SK-MEL-5 (cell line): ENCODE data around the gene PGAP2. TPM values are rescaled to one million over a fixed set of nuclear protein-coding genes. Genes with fewer than 3 reads are reported as not detected.
A peak's percentile ranks its signal among the peaks of the same experiment; 100 is the strongest.
"Not testable (repeated sequence)": the region's sequence is repeated elsewhere in the genome, so short reads cannot be mapped to it uniquely, and the experiment has no call there.

Experiments
- DNase-seq: peaks from one replicate; pipeline ENCODE4 v3.0.0-alpha.2; 2016; ENCODE audit warnings: low read depth, low spot score
- in situ Hi-C: cut with HindIII; loops from 2 replicates; pipeline ENCODE4 v1.10.0; 2016; ENCODE audit warnings: low sequenced_read_pairs, high pct_unique_total_duplicates, low pct_unique_long_range_greater_than_20kb
- total RNA-seq: library from RNA; depleted of rRNA; stranded (reverse); fragments of >200 nt; shearing (Covaris generic); gene quantifications from 2 replicates; pipeline ENCODE4 v1.2.3, GENCODE V29; 2014

Gene PGAP2
- total RNA-seq, 1 experiment from 2014 or later, result 11.8 TPM

DNA sequence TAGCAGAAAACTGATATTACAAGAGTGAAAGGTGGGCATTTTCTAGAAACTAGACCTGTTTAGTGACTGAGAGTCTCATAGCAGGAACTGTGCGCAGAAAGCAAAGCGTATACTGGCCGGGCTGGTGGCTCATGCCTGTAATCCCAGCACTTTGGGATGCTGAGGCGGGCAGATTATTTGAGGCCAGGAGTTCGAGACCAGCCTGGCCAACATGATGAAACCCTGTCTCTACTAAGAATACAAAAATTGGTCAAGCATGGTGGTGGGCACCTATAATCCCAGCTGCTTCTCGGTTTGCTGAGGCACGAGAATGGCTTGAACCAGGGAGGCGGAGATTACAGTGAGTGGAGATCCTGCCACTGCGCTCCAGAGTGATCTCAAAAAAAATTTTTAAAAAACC, 9.2 kb upstream of the PGAP2 start:
- in situ Hi-C loops, result no loop called here
- no peak for DNase-seq

DNA sequence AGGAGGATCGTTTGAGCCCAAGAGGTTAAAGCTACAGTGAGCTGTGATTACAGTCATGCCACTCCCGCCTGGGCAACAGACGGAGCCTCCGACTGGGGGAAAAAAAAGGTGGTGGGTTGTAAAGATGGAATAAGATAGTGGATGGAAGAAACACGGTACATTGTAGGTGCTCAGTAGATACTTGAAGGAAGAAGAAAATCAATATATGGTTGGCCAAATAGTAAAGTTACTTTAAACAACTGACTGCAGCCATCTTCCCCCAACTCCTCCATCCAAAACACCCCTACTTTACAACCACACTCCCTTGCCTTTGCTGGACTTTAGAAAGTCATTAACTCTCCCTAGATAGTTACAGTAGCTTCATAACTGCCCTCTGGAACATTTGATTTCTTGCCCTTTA, 8.5 kb upstream of the PGAP2 start:
- in situ Hi-C loops, result no loop called here
- no peak for DNase-seq

DNA sequence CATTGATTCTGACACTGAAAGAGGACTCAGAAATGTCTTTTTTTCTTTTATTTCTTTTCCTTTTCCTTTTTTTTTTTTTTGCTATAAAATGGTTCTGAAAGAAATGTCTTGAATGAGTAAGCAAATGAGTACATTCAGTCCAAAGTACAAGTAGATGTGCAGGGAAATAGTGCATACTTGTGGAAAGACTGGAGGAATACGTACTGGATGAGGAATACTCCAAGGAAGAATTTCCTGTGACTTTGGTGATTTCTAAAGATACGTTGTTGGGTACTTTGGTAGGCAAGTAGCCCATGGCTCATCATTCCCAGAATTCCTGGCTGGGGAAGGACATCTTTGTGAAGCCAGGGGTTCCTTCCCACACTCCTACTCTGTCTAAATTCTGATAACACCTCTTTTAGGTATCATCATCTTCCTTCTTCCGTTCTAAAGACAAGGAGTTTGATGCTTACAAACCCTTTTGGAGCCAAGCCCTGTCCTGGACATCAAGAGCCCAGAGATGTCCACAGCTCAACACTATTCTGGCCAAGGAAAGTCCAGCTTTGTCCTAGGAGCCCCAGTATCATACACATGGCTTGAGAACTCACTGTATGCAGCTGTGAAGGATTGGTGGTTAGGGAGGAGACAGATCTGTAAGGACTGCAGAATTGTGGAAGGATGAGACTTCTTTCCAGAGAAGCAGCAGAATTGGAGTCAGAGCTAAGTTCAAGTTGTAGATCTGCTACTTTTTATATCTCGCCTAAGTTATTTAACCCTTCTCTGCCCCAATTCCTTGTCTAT, 6.2 kb upstream of the PGAP2 start:
- in situ Hi-C loops, result no loop called here
- no peak for DNase-seq

DNA sequence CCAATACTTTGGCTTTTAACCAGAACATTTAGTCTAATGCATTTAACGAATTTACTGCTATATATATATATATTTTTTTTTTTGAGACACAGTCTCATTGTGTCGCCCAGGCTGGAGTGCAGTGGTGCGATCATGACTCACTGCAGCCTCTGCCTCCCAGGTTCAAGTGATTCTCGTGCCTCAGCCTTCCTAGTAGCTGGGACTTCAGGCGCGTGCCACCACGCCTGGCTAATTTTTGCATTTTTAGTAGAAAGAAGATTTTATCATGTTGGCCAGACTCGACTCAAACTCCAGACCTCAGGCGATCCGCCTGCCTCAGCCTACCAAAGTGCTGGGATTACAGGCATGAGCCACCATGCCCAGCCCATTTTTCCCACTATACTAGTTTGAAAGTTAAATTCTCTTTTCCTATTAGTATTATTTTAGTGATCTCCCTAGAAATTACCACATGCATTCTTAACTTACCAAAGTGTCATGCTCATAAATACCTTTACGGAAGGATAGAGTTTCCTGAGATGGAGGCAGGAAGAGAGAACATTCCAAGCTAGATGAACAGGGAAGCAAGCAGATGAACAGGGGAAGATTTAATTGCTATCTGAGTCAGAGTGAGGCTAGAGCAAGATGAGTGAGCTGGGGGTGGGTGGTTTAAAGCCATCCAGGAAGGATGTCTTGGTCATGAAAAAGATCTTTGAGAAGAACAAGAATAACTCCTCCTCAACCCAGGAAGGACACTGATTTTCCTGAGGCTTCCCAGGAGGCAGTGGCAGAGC, 4.4 kb upstream of the PGAP2 start:
- in situ Hi-C loops, result no loop called here
- DNase-seq, result no peak

DNA sequence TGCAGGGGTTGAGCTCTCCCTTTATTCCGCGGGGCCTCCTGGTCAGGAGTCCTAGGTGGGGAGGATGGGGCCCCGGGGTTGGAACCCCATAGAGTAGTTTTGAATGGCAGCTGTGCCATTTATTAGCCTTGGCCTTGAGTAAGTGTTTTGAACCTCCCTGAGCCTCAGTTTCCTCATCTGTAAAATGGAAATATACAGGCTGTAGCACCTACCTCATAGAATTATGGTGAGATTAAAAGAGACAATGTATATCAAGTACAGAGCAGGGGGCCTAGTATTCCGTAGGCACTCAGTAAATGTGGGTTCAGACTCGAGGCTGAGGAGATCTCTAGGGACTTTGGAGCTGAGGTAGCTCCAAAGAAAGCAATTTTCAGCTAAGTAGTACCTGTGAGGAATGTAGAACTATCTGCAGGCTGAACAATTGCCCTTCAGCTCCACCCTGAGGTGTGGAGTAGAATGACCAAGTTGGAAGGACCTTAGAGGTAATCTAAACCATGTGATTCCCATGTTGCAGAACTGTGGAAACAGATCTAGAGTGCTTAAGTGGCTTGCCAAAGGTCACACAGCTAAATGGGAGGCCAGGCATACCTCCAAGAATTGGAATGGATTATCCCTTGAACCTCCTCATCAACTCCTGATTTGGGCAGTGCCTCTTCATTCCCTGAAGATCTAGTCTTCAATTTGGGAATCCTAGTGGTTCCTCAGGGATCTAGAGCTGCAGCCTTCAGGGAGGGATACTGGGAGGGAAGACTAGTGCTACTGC, 682 bp downstream of the PGAP2 start:
- DNase-seq, result peak; percentile 63
- in situ Hi-C loops, result no loop called here

DNA sequence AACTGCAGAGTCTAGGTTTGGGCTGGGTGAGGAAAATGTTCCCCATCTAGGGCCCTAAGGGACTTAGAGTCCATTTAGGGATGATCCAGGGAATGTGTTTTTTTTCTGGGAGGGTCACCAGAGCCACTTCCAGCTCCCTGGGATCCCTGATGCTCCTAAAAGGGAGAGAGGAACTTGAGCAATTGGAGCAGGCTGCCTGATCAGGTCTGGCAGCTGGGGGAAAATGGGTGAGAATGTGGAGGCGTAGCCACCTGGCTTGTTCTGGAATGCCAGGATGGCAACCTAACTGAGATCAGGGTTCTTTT, 1.2 kb downstream of the PGAP2 start:
- DNase-seq, result no peak
- in situ Hi-C loops, result no loop called here

DNA sequence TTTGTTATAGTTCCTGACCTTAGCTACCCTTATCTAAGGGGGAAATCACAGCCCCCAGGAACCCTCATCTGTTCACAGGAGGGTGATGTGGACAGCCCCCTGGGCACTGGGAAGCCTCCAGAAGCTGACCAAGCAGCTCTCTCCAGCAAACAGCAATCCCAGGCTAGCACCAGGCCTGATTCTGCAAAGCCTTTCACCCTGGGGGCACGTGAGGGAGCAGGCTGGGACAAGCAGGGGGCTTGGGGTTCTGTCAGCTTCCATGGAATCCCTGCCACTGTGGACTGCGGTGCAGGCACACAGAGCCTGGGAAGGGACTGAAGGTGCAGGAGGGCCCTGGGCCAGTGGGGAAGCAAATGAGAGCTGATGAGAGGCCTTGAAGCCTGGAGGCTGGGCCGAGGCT, 2.1 kb downstream of the PGAP2 start:
- DNase-seq, result no peak
- in situ Hi-C loops, result no loop called here

DNA sequence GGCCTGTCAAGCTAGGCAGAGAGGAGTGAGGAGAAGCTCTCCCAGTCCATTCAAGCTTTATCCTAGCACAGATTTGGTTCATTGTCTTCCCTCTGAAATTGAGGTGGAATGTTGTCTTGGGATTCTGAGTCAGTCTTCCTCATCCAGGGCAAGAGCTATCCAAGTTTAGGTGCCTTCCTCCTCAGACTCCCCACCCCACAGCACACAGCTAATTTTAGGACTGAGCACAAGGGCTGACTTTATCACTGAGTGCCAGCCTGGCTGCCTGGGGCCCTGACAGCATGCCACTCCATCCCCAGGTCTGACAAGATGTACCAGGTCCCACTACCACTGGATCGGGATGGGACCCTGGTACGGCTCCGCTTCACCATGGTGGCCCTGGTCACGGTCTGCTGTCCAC, 2.6 kb downstream of the PGAP2 start:
- in situ Hi-C loops, result no loop called here
- DNase-seq, result no peak

DNA sequence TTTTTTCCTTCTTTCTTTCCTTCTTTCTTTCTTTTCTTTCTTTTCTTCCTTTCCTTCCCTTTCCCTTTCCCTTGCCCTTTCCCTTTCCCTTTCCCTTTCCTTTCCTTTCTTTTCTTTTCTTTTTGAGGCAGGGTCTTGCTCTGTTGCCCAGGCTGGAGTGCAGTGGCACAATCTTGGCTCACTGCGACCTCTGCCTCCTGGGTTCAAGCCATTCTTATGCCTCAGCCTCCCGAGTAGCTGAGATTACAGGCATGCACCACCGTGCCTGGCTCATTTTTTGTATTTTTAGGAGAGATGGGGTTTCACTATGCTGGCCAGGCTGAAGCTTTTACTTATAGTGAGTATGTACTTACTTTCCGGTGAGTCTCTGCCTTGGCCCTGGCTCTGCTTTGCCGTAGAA, 6.5 kb downstream of the PGAP2 start:
- DNase-seq, in situ Hi-C loops: not testable (repeated sequence)

DNA sequence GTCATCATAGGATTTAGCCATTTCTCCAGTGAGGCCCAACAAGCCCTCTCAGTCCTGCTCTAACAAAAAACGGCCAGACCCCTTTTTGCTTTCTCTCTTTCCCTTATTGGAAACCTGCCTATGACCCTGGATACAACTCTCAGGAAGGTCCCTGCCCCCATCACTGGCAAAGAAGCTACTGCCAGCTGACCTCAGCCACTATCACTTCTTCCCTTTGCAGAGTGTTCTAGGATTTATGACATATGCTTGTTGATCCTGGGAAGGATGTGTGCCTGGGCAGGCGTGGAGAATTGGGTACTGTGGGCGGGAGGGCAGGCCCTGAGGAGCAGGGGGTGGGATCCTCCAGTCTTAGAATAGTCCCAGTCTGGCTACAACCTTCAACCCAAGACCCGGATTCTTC, 7.5 kb downstream of the PGAP2 start:
- in situ Hi-C loops, result no loop called here

DNA sequence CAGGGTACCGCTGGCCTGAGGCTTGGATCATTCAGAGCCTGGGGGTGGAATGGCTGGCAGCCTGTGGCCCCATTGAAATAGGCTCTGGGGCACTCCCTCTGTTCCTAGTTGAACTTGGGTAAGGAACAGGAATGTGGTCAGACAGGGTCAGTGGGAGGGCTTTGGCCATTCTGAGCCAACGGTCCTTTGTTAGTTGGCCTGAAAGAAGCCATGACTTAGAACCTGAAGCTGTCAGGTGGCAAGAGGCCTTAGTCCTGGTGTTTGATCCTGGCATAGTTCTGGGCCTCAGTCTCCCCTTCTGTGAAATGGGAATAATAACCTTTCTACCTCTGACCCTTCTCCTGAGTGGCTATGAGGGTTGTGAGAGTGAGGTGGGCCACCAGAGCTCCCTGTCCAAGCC, 8.3 kb downstream of the PGAP2 start:
- DNase-seq, result no peak
- in situ Hi-C loops, result no loop called here

More for the DNA sequence above, 7.5 kb downstream of the PGAP2 start:
- no peak for DNase-seq

DNA sequence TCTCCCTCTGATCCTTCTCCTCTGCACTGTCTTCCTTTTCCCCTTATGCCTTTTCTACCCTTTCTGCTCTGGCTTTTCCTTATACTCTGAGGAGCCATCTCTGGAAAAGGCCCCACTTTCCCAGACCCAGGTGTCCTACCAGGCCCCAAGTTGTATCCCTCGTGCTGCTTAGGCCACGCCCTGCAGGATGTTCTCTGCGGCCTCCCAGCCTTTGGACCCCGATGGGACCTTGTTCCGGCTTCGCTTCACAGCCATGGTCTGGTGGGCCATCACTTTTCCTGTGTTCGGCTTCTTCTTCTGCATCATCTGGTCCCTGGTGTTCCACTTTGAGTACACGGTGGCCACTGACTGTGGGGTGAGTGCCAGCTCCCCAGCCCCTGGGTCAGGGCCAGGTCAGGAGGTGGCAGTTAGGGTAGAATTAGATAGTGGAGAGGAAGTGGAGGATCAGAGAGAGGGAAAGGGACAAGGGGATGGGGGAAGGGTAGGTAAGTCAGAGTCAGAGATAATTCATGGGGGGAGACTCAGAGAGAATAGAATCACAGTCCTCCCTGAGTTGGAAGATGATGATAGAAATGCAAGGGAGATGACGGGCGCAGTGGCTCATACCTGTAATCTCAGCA, 8.9 kb downstream of the PGAP2 start:
- no peak for DNase-seq
- in situ Hi-C loops, result no loop called here

DNA sequence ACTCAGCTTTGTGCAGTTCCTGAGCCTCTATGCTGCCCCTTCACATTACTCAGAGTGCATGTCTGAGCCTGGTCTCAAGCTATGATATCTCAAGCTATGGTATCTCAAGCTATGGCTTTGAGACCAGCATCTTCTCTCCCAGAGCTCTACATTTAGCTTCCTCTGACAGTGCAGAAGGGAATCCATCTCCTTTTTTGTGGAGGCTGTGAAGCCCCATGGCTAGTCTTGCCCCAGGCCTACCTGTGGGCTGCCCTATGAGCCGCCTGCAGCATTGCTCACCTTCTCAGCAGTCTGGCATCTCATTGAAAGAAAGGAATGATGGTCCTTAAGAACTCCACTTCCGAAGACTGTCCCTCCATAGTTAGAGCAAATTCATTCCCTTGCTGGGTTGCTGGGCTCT, 12.6 kb downstream of the PGAP2 start:
- no peak for DNase-seq
- in situ Hi-C loops, result no loop called here

DNA sequence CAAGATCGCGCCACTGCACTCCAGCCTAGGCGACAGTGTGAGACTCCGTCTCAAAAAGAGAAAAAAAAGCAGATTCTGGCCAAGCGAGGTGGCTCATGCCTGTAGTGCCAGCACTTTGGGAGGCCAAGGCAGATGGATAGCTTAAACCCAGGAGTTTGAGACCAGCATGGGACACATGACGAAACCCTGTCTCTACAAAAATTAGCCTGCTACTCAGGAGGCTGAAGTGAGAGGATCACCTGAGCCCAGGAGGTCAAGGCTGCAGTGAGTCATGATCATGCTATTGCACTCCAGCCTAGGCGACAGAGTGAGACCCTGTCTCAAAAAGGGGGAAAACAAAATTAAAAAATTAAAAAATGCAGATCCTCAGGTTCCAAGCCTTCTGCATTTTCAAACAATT, 14.0 kb downstream of the PGAP2 start:
- in situ Hi-C loops, result no loop called here
- DNase-seq, result no peak

DNA sequence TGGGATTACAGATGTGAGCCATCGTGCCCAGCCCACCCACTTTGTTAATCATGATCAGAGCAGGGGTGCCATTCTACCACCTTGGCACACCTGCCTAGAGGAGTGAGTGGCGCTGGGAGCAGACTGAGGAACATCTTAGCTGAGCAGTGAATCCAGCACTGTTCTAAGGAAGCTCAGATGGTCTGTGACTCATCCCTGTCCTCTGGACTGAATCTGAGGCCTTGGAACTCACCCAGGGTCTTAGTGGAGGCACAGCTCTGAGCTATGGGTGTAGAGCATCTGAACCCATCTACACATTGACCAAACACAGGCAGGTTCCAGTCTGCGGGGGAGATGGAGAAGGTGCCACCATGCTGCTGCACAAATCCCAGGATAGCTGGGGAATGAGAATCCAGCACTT, 14.9 kb downstream of the PGAP2 start:
- in situ Hi-C loops, result no loop called here
- peak; percentile 47 for DNase-seq

DNA sequence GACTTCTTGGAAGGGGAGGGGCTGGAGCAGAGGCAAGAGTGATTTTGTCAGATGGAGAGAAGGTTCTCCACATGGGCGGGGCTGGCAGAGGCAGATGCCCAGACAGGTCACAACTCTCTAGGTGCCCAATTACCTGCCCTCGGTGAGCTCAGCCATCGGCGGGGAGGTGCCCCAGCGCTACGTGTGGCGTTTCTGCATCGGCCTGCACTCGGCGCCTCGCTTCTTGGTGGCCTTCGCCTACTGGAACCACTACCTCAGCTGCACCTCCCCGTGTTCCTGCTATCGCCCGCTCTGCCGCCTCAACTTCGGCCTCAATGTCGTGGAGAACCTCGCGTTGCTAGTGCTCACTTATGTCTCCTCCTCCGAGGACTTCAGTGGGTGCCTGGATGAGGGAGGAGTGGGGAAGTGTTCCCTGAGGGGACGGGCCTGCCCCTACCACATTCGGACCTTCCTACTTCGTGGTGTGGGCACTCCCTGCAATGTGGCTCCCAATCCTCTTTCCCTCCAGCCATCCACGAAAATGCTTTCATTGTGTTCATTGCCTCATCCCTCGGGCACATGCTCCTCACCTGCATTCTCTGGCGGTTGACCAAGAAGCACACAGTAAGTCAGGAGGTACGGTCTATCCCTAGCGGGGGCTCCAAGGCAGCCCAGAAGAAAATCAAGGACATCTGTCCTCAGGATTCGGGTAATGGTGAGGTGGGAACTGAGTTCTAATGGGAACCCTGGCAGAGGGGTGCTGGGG, 15.6 kb downstream of the PGAP2 start:
- DNase-seq, result peak; percentile 72
- in situ Hi-C loops, result no loop called here

DNA sequence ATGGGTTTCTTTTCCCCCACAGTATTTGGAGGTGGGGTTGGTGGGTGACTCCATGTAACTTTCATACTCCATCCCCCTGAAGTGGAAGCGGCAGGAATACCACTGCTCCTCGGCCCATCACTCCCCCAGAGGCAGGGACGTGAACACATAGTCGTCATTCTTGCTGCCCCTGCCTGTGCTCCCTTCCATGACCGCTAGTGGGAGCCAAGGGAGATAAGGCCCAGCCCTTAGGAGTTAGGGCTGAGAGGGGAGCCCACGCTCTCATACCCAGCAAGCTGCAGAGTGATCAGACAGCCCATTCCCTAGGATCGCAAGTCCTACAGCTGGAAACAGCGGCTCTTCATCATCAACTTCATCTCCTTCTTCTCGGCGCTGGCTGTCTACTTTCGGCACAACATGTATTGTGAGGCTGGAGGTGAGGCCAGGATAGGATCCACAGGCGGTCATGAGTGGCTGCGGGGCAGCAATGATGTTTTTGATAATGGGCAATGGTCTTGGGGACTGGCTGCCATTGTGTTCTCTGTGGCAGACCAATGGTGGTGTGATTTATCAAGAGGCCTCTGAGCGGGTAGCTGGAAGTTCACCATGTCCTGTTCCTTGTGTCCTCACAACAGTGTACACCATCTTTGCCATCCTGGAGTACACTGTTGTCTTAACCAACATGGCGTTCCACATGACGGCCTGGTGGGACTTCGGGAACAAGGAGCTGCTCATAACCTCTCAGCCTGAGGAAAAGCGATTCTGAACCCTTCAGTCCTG, 16.5 kb downstream of the PGAP2 start:
- DNase-seq, result peak; percentile 88
- in situ Hi-C loops, result no loop called here
